ENCODE data around the gene SLC22A17. TPM values are rescaled to one million over a fixed set of nuclear protein-coding genes. Genes with fewer than 3 reads are reported as not detected.

Gene SLC22A17
- total and polyA plus RNA-seq, 2 of the 13 experiments (the other 11 are each of a cell fraction or from before 2014, with no cell fraction given), result 0.95 to 1.1 TPM

DNA sequence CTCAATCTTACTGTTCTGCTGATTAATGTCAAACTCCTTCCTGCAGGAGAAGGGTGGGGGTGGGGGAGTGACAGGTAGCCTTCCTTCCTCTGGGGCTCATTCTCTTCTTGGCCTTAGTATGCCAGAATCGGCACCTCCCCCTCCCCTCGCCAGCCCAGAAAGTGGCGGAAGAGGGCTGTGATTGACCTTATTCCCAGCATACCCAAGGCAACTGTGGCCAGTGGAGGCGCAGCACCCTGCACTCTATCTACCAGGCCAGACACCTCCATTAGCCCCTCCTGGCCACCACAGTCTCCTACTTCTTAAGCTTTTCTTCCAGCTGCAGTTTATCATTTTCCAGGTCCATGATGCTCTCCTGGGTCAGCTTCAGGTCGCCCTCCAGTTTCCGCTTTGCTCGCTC, 39.9 kb upstream of the SLC22A17 start:
- Histone ChIP-seq H3K9me3 (ENCODE audit: low read length) (no peaks in the 10 kb centered on the region), H2AFZ (ENCODE audit: low read length) (no peak overlapping the region), H3K27ac (ENCODE audit: extremely low read length, insufficient read depth, low read length) (no peak overlapping the region), H3K9ac (ENCODE audit: insufficient read depth, low read depth, low read length) (no peak overlapping the region), H3K27me3 (ENCODE audit: control insufficient read depth in 1 of 2, insufficient read depth in 2 of 2, low read length in 2 of 2) (peaks cover 33 to 82% of the 10 kb centered on the region in 2 experiments), H4K20me1 (ENCODE audit: insufficient read depth, low read length) (no peaks in the 10 kb centered on the region), H3K4me2 (ENCODE audit: low read depth, low read length) (no peak overlapping the region), H3K4me1 (ENCODE audit: insufficient read depth, low read length) (no peaks in the 10 kb centered on the region), H3K79me2 (ENCODE audit: insufficient read depth, low read length) (no peaks in the 10 kb centered on the region), H3K36me3 (replicated peaks in 1 of 2; ENCODE audit: control insufficient read depth in 1 of 2, insufficient read depth in 2 of 2, low read length in 2 of 2) (no peaks in the 10 kb centered on the region), H3K4me3 (replicated peaks in 1 of 3; ENCODE audit: insufficient read depth in 1 of 3, low read depth in 2 of 3, low read length in 3 of 3) (no peak overlapping the region)
- FAIRE-seq, result no peak
- intact Hi-C loops (cut with micrococcal nuclease; ENCODE audit: unreplicated experiment) (no loop called here), in situ Hi-C loops (cut with HindIII; ENCODE audit: extremely low pct_ligation_motif_present, low pct_unique_long_range_greater_than_20kb) (no loop called here)
- ChIA-PET POLR2A (interaction anchor here (1.3 kb wide), 1 partner anchor 71 kb away, joined by 3 read pairs; the partner anchor contains the start of gene PABPN1), CTCF (ENCODE audit: low intra/inter-chr PET ratio, low total read pairs) (no interaction called here)
- ATAC-seq, result no peak
- DNase-seq (ENCODE audit: low spot score), result no peak
- WGBS (ENCODE audit: low lambda C conversion rate), result 46% methylated on average over 7 of the region's 7 CpGs
- no TSS peak for BruUV-seq (replicated peaks)
- TF ChIP-seq, protein P1, sequence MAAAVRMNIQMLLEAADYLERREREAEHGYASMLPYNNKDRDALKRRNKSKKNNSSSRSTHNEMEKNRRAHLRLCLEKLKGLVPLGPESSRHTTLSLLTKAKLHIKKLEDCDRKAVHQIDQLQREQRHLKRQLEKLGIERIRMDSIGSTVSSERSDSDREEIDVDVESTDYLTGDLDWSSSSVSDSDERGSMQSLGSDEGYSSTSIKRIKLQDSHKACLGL (CRISPR knock-in tag; IDR thresholded peaks at IDR 0.05), result no peak
- TF ChIP-seq MNT (IDR thresholded peaks at IDR 0.05), result no peak
- TF ChIP-seq, protein P2, sequence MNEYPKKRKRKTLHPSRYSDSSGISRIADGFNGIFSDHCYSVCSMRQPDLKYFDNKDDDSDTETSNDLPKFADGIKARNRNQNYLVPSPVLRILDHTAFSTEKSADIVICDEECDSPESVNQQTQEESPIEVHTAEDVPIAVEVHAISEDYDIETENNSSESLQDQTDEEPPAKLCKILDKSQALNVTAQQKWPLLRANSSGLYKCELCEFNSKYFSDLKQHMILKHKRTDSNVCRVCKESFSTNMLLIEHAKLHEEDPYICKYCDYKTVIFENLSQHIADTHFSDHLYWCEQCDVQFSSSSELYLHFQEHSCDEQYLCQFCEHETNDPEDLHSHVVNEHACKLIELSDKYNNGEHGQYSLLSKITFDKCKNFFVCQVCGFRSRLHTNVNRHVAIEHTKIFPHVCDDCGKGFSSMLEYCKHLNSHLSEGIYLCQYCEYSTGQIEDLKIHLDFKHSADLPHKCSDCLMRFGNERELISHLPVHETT (CRISPR knock-in tag; conservative IDR thresholded peaks at IDR 0.05), result no peak
- no peak for TF ChIP-seq ZNF331 (CRISPR knock-in tag; IDR thresholded peaks at IDR 0.05)
- no peak for TF ChIP-seq RBFOX2 (IDR thresholded peaks at IDR 0.05; ENCODE audit: low read depth, low read length)
- no peak for TF ChIP-seq RELA (CRISPR knock-in tag; IDR thresholded peaks at IDR 0.05)
- no peak for TF ChIP-seq PAF1 (CRISPR knock-in tag; IDR thresholded peaks at IDR 0.05)
- no peak for TF ChIP-seq ZBTB37 (CRISPR knock-in tag; IDR thresholded peaks at IDR 0.05)
- TF ChIP-seq SAP130 (CRISPR knock-in tag; IDR thresholded peaks at IDR 0.05; ENCODE audit: low read depth), result no peak
- TF ChIP-seq ZNF407 (CRISPR knock-in tag; IDR thresholded peaks at IDR 0.05; ENCODE audit: not compliant biosample characterization), result no peak
- no peak for TF ChIP-seq SP2 (CRISPR knock-in tag; IDR thresholded peaks at IDR 0.05)
